Immature natural killer cell (primary cell): ENCODE data around the gene TRMT10A. TPM values are rescaled to one million over a fixed set of nuclear protein-coding genes. Genes with fewer than 3 reads are reported as not detected.
"Not testable (repeated sequence)": the region's sequence is repeated elsewhere in the genome, so short reads cannot be mapped to it uniquely, and the experiment has no call there.

Experiments
- DNase-seq, 3 donors: peaks; one replicate each; pipeline ENCODE4 v3.0.0; 2022; ENCODE audit warnings: mixed read lengths in 1 of 3
- H3K27ac Mint-ChIP-seq, 6 donors: one replicate each; pipeline ENCODE4 v1.8.0; 2020; ENCODE audit warnings: mixed read lengths in 6 of 6, mild to moderate bottlenecking in 5 of 6, inconsistent platforms in 4 of 6, moderate library complexity in 3 of 6
- H3K27me3 Mint-ChIP-seq, 3 donors: one replicate each; pipeline ENCODE4 v1.8.0; 2020 to 2021; ENCODE audit warnings: low read depth in 3 of 3, mild to moderate bottlenecking in 3 of 3, mixed read lengths in 3 of 3, moderate library complexity in 3 of 3, inconsistent platforms in 1 of 3
- H3K36me3 Mint-ChIP-seq, 3 donors: one replicate each; pipeline ENCODE4 v1.8.0; 2020; ENCODE audit warnings: mixed read lengths in 3 of 3, inconsistent platforms in 2 of 3, mild to moderate bottlenecking in 2 of 3
- H3K4me1 Mint-ChIP-seq, 2 donors: one replicate each; pipeline ENCODE4 v1.8.0; 2020; ENCODE audit warnings: inconsistent platforms in 2 of 2, mild to moderate bottlenecking in 2 of 2, mixed read lengths in 2 of 2, moderate library complexity in 1 of 2
- H3K4me3 Mint-ChIP-seq, 5 donors: one replicate each; pipeline ENCODE4 v1.8.0; 2020; ENCODE audit warnings: mild to moderate bottlenecking in 5 of 5, mixed read lengths in 5 of 5, inconsistent platforms in 3 of 5, moderate library complexity in 3 of 5
- H3K9me3 Mint-ChIP-seq, 6 donors: one replicate each; pipeline ENCODE4 v1.8.0; 2020; ENCODE audit warnings: mild to moderate bottlenecking in 6 of 6, mixed read lengths in 6 of 6, inconsistent platforms in 4 of 6, moderate library complexity in 3 of 6
- polyA plus RNA-seq, 3 donors: library from polyadenylated mRNA; unstranded; fragments of 300-500 nt; fragmentation: Illumina TruSeq; gene quantifications; one replicate each; pipeline ENCODE4 v1.2.3, GENCODE V29; 2021

Gene TRMT10A
- polyA plus RNA-seq, 3 donors from 2014 or later = 2.1 to 5.4 (median 2.6) TPM

DNA sequence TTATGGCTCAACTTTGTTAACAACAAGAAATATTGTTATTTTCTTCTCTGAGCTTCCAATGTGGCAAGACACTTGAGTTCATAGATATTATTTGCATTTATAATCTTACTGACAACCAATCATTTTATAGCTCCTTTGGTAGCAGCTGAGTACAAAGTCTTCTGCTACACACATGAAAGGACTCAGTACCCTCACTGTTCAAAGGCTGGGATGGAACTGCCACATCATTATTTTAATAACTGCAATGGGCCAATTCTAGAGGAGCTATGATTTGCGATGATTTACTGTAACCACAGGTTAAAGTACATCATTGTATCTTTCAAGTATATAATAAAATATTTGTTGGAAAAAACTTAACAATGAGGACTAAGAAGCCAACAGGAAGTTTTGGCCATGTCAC, 21.7 kb upstream of the TRMT10A start:
- Mint-ChIP-seq H3K9me3 (peaks cover 0 to 5% (median 0%) of the 10 kb centered on the region in 6 donors), H3K36me3 (no peaks in the 10 kb centered on the region), H3K27ac (no peak overlapping the region), H3K4me3 (no peak overlapping the region), H3K27me3 (peaks cover 2 to 10% (median 6%) of the 10 kb centered on the region in 3 donors), H3K4me1 (no peaks in the 10 kb centered on the region)
- no peak for DNase-seq

DNA sequence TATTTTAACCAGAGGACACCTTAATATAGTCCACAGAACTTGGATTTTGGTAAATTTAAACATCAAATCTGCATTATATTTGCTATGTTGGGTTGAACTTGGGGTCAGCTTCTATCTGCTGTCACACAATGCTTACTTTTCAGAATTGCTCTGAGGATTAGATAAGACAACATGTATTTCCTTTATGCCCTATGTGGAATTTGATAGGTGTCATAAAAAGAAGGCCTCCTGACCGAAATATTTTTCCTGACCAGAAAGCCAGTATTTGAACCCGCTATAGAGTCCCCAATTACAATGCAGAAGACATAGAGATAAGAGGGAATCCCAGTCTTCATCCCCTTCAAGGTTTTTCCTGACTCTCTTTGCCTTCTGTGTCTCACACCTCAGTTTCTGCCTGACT, 14.9 kb upstream of the TRMT10A start:
- no peak for DNase-seq
- H3K4me1 Mint-ChIP-seq = no peaks in the 10 kb centered on the region

DNA sequence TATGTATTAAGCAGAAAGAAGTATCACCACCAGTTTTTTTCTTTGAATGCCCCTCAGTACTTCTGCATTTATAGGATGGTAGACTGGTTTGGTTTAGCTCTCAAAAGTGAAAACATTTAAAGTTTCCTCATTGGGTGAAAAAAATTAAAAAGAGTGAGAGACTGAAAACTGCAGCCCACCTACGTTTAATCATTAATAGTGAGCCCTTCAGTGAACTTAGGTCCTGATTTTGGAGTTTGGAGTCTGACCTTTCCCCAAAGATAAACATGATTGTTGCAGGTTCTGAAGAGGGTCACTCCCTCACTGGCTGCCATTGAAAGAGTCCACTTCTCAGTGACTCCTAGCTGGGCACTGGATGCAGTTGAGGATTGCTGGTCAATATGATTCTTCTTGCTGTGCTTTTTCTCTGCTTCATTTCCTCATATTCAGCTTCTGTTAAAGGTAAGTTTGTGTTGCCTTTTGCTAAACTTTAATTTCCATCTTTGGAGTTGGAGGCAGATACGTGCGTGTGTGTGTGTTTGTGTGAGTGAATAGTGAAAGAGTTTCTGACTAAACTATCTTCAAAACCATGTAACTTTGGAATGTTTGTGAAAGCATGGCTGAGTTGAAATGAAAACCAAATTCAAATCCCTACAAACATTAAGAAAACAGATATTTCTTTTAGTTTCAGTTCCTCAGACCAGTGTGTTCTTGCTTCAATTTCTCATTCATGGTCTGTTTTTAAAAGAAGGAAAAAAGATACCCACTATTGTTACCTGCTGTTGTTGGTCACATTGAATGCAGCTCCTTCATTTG, 10.9 kb upstream of the TRMT10A start, which contains the start of gene MTTP:
MTTP (plus strand) TSS at position 295 of the 795 bp plus-strand sequence; CDS start at position 381, 86 bp downstream.
- Mint-ChIP-seq H3K4me3 (no peak within 1 kb of the TSS), H3K36me3 (no peaks in the 10 kb centered on the region), H3K27me3 (peaks cover 5 to 13% (median 7%) of the 10 kb centered on the region in 3 donors), H3K4me1 (no peaks in the 10 kb centered on the region), H3K27ac (no peak within 1 kb of the TSS), H3K9me3 (no peaks in the 10 kb centered on the region)
- DNase-seq = no peak

More for the DNA sequence above, 14.9 kb upstream of the TRMT10A start:
- Mint-ChIP-seq H3K9me3 (peaks cover 0 to 3% (median 0%) of the 10 kb centered on the region in 6 donors), H3K36me3 (no peaks in the 10 kb centered on the region), H3K4me3 (no peak overlapping the region), H3K27me3 (peaks cover 1 to 16% (median 5%) of the 10 kb centered on the region in 3 donors), H3K27ac (no peak overlapping the region)

DNA sequence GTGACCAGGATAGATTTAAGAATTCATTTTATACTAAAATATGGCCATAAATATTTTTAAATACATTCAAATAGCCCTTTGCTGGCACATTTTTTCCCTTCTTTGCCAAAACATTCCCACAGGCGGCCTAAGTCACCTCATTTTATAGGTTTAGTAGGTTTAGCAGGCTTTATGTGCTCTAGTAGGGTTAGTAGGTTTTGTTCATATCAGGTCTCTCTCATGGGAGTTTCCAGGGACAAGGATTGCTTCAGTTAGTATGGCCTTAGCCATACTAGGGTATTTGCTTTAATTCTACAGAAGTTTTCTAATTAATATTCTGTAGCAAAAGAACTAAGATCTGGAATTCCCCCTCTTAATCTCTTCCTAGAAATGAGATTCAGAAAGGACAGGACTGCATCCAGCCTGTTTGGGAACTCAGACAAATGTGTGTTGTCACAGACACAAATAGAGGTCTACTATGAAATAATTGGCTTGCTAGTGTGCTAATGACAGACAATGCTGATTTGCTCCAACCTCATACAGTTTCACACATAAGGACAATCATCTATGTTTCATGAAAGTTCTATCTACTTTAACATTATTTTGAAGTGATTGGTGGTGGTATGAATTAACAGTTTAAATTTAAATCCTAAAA, 10.0 kb upstream of the TRMT10A start:
- Mint-ChIP-seq H3K36me3 (no peaks in the 10 kb centered on the region), H3K4me3 (no peak overlapping the region), H3K9me3 (no peaks in the 10 kb centered on the region), H3K4me1 (no peaks in the 10 kb centered on the region), H3K27me3 (peaks cover 3 to 11% (median 6%) of the 10 kb centered on the region in 3 donors), H3K27ac (no peak overlapping the region)
- no peak for DNase-seq

- DNase-seq = no peak
- peaks cover 5 to 11% (median 11%) of the 10 kb centered on the region in 3 donors for H3K27me3 Mint-ChIP-seq
- H3K4me1 Mint-ChIP-seq = no peaks in the 10 kb centered on the region
- H3K36me3 Mint-ChIP-seq = no peaks in the 10 kb centered on the region
- H3K9me3 Mint-ChIP-seq = peaks cover 0 to 2% (median 0%) of the 10 kb centered on the region in 6 donors
- no peak overlapping the region for H3K27ac Mint-ChIP-seq
- no peak overlapping the region for H3K4me3 Mint-ChIP-seq
Observed at GRCh38 chr4:99572527-99573240, 8.8 kb upstream of the TRMT10A start.

GRCh38 chr4:99571883-99572282, 8.0 kb upstream of the TRMT10A start:
- Mint-ChIP-seq H3K4me3 (no peak overlapping the region), H3K4me1 (no peaks in the 10 kb centered on the region), H3K27me3 (peaks cover 9 to 13% (median 11%) of the 10 kb centered on the region in 3 donors), H3K9me3 (peaks cover 0 to 2% (median 0%) of the 10 kb centered on the region in 6 donors), H3K36me3 (no peaks in the 10 kb centered on the region), H3K27ac (no peak overlapping the region)
- DNase-seq = no peak

DNA sequence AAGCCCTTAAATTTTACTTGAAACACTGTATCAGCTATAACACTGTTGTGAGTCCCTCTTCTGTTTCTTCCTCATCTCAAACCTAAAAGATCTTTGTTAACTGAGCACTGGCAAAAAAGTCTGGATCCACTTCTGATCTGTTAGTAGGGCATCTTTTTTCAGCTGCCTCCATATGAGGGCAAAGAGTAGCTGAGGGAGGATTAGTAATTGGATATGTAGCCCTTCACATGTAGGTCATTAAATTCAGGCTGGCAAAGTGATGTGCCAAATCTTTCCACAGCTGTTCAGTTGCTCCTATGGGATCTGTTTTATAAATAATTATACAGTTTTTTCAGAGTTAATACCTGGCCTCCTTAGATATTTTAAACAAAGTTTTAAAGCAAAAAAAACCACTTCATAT, 1.1 kb upstream of the TRMT10A start:
- Mint-ChIP-seq H3K36me3 (peaks cover 0 to 4% (median 0%) of the 10 kb centered on the region in 3 donors), H3K27ac (peak overlapping the region in 1 of 6 donors; percentile 39), H3K4me1 (peaks cover 14 to 32% of the 10 kb centered on the region in 2 donors), H3K4me3 (peak overlapping the region; percentile 1 to 63 (median 21)), H3K27me3 (peaks cover 20 to 31% (median 20%) of the 10 kb centered on the region in 3 donors), H3K9me3 (peaks cover 0 to 2% (median 0%) of the 10 kb centered on the region in 6 donors)
- DNase-seq = no peak

DNA sequence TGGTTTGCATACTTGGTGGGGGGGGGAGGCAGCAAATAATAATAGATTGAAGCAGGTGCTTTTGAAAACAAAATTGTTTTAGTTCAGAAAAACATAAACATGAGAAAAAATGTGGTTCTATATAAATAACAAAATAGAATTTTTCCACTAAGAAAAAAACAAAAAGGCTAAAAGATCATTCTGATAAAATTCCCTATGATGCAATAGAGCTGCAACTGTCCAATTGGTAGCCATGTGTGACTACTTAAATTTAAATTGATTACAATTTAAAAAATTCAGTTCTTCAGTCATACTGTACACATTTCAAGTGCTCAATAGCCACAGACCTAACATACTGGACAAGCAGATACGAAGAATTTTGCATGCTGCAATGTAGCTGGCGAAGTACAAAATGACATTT, 11.0 kb downstream of the TRMT10A start:
- Mint-ChIP-seq H3K27ac (no peak overlapping the region), H3K9me3 (no peaks in the 10 kb centered on the region), H3K4me3 (no peak overlapping the region), H3K36me3 (peaks cover 11 to 35% (median 17%) of the 10 kb centered on the region in 3 donors), H3K4me1 (no peaks in the 10 kb centered on the region), H3K27me3 (no peaks in the 10 kb centered on the region)
- no peak for DNase-seq

DNA sequence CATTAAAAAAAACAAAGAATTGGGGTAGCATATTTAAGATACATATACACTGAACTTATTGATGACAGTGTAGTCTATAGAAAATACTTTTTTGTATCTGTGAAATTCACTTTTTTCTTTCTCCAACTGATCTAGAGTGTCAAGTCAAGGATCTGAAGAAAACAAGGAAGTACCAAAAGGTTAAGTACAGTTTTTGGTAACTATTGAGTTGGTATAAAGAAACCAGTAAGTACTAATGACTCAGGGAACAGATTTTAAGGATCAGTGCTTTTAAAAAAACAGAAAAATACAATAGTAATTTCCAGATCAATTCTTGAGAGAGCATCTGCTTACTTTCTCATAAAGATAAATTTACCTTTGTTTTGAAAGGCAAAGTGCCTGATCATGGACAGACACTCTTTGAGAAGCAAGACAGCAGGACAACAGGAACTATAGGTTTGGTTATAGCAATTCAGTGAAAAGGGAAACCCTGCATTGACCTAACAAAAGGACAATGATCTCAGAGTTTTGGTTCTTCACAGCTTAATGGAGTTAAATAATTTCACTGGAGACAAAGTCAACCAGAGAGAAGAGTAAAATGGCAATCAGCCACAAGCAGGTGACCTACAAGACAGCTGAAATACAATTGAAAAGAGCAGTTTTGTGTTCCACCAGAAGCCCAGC, 23.4 kb downstream of the TRMT10A start:
- H3K27ac Mint-ChIP-seq = no peak overlapping the region
- DNase-seq = no peak
- no peak overlapping the region for H3K4me3 Mint-ChIP-seq
- peaks cover 0 to 9% (median 2%) of the 10 kb centered on the region in 3 donors for H3K27me3 Mint-ChIP-seq
- peaks cover 0 to under 1% (median 0%) of the 10 kb centered on the region in 6 donors for H3K9me3 Mint-ChIP-seq
- H3K4me1 Mint-ChIP-seq = no peaks in the 10 kb centered on the region
- H3K36me3 Mint-ChIP-seq = peaks cover 0 to 2% (median 0%) of the 10 kb centered on the region in 3 donors

GRCh38 chr4:99537674-99538073, 26.2 kb downstream of the TRMT10A start:
- H3K36me3 Mint-ChIP-seq = no peaks in the 10 kb centered on the region
- H3K27ac Mint-ChIP-seq = no peak overlapping the region
- DNase-seq = no peak
- no peak overlapping the region for H3K4me3 Mint-ChIP-seq
- H3K4me1 Mint-ChIP-seq = no peaks in the 10 kb centered on the region
- H3K9me3 Mint-ChIP-seq = peaks cover 0 to 4% (median 0%) of the 10 kb centered on the region in 6 donors
- peaks cover 0 to 9% (median 1%) of the 10 kb centered on the region in 3 donors for H3K27me3 Mint-ChIP-seq

DNA sequence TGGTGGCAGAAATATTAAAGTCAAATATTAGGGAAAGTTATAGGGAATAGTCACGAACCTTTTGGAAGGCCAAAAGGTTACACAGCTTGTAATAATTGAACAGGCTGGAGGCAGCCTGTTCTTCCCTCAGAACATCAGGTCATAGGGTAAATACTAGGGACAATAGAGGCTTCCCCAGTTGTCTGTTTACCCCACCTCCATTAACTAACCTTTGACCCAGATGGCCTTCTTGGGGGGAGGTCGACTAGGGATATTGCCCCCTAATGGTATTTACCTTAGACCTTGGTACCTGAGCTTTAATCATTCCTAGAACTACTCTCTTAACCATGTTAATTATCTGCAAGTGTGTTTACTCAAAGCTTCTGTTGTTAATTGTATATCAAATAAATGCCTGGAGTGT, 27.0 kb downstream of the TRMT10A start:
- no peak overlapping the region for H3K4me3 Mint-ChIP-seq
- H3K27ac Mint-ChIP-seq = no peak overlapping the region
- H3K27me3 Mint-ChIP-seq = peaks cover 0 to 9% (median 0%) of the 10 kb centered on the region in 3 donors
- DNase-seq = no peak
- H3K4me1 Mint-ChIP-seq = no peaks in the 10 kb centered on the region
- H3K9me3 Mint-ChIP-seq = peaks cover 0 to 4% (median 0%) of the 10 kb centered on the region in 6 donors
- no peaks in the 10 kb centered on the region for H3K36me3 Mint-ChIP-seq

DNA sequence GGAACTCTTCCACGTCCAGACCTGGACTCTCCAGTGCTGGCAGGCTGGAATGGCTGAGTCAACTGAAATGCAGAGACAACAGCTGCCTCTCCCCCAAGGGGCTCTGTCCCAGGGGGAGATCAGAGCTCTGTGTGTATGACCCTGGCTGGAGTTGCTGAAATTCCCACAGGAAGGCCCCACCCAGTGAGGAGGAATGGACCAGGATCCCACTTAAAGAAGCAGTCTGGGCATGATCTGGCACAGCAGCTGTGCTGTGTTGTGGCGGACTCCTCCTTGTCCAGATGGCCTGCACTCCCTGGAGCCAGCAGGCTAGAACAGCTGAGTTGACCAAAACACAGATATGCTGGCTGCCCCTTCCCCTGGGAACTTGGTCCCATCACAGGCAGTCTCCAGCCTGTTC, 27.6 kb downstream of the TRMT10A start:
- H3K36me3 Mint-ChIP-seq = no peaks in the 10 kb centered on the region
- peaks cover 0 to 9% (median 0%) of the 10 kb centered on the region in 3 donors for H3K27me3 Mint-ChIP-seq
- H3K4me1 Mint-ChIP-seq = no peaks in the 10 kb centered on the region
- no peak for DNase-seq
- H3K27ac Mint-ChIP-seq = no peak overlapping the region
- no peak overlapping the region for H3K4me3 Mint-ChIP-seq
- H3K9me3 Mint-ChIP-seq = peaks cover 0 to 4% (median 0%) of the 10 kb centered on the region in 6 donors

DNA sequence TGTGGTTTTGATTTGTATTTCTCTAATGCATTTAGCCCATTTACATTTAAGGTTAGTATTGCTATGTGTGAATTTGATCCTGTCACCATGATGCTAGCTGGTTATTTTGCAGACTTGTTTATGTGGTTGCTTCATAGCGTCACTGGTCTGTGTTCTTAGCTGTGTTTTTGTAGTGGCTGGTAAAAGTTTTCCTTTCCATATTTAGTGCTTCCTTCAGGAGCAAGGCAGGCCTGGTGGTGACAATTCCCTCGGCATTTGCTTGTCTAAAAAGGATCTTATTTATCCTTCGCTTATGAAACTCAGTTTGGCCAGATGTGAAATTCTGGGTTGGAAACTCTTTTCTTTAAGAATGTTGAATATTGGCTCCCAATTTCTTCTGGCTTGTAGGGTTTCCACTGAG, 29.1 kb downstream of the TRMT10A start:
- H3K27ac Mint-ChIP-seq, H3K4me3 Mint-ChIP-seq, H3K9me3 Mint-ChIP-seq, H3K27me3 Mint-ChIP-seq, H3K36me3 Mint-ChIP-seq, DNase-seq, H3K4me1 Mint-ChIP-seq: not testable (repeated sequence)
